Activated B cell treated with CpG ODN at 0.5 μM for 24 hours (primary cell): ENCODE results near the gene PDE6C. TPM values are rescaled to one million over a fixed set of nuclear protein-coding genes. Genes with fewer than 3 reads are reported as not detected.

Source experiments
- ATAC-seq: fragments of 200-7000 bp; cut with Tn5 transposase; one replicate; pipeline ENCODE4 v1.10.0; 2021; ENCODE audit warnings: low read depth, mild to moderate bottlenecking, moderate library complexity
- CTCF ChIA-PET: fragments of 350-600 bp; sonication (Branson Sonifier 250); formaldehyde crosslinking; loops from one replicate; lab custom pipeline; 2021; ENCODE audit warnings: antibody characterized with exemption; lab: Charles Lee
- POLR2A ChIA-PET: fragments of 350-600 bp; sonication (Branson Sonifier 250); formaldehyde crosslinking; loops from one replicate; lab custom pipeline; 2021; ENCODE audit warnings: antibody characterized with exemption; lab: Charles Lee
- DNase-seq: peaks from one replicate; pipeline ENCODE4 v3.0.0; 2022
- H3K27ac Mint-ChIP-seq: one replicate; pipeline ENCODE4 v1.8.0; 2020; ENCODE audit warnings: mixed read lengths
- H3K27me3 Mint-ChIP-seq: one replicate; pipeline ENCODE4 v1.8.0; 2021; ENCODE audit warnings: mixed read lengths
- H3K36me3 Mint-ChIP-seq: one replicate; pipeline ENCODE4 v1.8.0; 2021; ENCODE audit warnings: low read depth, mixed read lengths
- H3K4me1 Mint-ChIP-seq: one replicate; pipeline ENCODE4 v1.8.0; 2021; ENCODE audit warnings: mixed read lengths
- H3K4me3 Mint-ChIP-seq: one replicate; pipeline ENCODE4 v1.8.0; 2020; ENCODE audit warnings: mild to moderate bottlenecking, mixed read lengths
- H3K9me3 Mint-ChIP-seq: one replicate; pipeline ENCODE4 v1.8.0; 2020; ENCODE audit warnings: mixed read lengths
- CTCF ChIP-seq: fragments of 200-600 bp; IDR thresholded peaks from one replicate; pipeline ENCODE4 v1.8.0; 2022; ENCODE audit warnings: antibody characterized with exemption, mild to moderate bottlenecking
- intact Hi-C: fragments of 100-400 bp; cut with micrococcal nuclease; formaldehyde crosslinking; loops from one replicate; pipeline ENCODE4 v1.15.1; 2024
- total RNA-seq: library from RNA; stranded (reverse); gene quantifications from 2 replicates; pipeline ENCODE4 v1.2.3, GENCODE V29; 2022

Gene PDE6C
- total RNA-seq, 1 donor from 2014 or later, result not detected

DNA sequence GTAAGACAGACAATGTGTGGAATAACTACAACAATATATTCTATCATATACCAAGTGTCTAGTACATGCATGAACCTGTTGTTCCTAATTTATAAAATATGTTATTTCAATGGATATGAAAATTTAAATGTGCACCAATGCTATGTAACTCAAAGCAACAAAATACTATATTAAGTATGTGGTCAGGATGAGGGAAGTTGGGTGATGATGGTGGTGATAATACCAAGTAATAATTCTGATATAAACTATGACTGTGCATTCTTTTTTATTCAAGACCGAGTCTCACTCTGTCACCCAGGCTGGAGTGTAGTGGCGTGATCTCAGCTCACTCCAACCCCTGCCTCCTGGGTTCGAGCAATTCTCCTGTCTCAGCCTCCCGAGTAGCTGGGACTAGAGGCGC, 92.1 kb downstream of the PDE6C start:
- DNase-seq (no peak), ATAC-seq (no peak)
- Mint-ChIP-seq H3K4me1 (peaks cover 11% of the 10 kb centered on the region), H3K27me3 (peaks cover 4% of the 10 kb centered on the region), H3K4me3 (no peak overlapping the region), H3K27ac (no peak overlapping the region), H3K36me3 (peaks cover 5% of the 10 kb centered on the region), H3K9me3 (no peaks in the 10 kb centered on the region)
- ChIA-PET CTCF (no interaction called here), POLR2A (interaction anchor here (0.6 kb wide), 1 partner anchor 679 kb away, joined by 6 read pairs; no protein-coding TSS in a partner anchor)
- intact Hi-C loops, result loop anchor here (5.0 to 10.0 kb wide), 4 partner anchors 698 to 1410 kb away; partner anchors contain the start of genes CPEB3, EXOC6, KIF11 and MARCHF5
- TF ChIP-seq CTCF, result no peak

- TF ChIP-seq CTCF, result no peak
- intact Hi-C loops, result loop anchor here (10.0 kb wide), 1 partner anchor 1413 kb away; the partner anchor contains the start of genes CPEB3 and MARCHF5
Observed at GRCh38 chr10:93707623-93708022, 95.3 kb downstream of the PDE6C start.

GRCh38 chr10:93710333-93710909, 98.1 kb downstream of the PDE6C start:
- intact Hi-C loops, result no loop called here
- no peaks in the 10 kb centered on the region for H3K36me3 Mint-ChIP-seq
- H3K27me3 Mint-ChIP-seq, result peaks cover 4% of the 10 kb centered on the region

More at GRCh38 chr10:93707623-93708022, 95.3 kb downstream of the PDE6C start:
- peaks cover 4% of the 10 kb centered on the region for H3K4me1 Mint-ChIP-seq
- peaks cover 4% of the 10 kb centered on the region for H3K27me3 Mint-ChIP-seq
- DNase-seq (no peak), ATAC-seq (no peak)
- no peak overlapping the region for H3K27ac Mint-ChIP-seq
- H3K36me3 Mint-ChIP-seq, result no peaks in the 10 kb centered on the region
- CTCF ChIA-PET, result no interaction called here
- no peaks in the 10 kb centered on the region for H3K9me3 Mint-ChIP-seq
- no peak overlapping the region for H3K4me3 Mint-ChIP-seq
- POLR2A ChIA-PET, result no interaction called here

DNA sequence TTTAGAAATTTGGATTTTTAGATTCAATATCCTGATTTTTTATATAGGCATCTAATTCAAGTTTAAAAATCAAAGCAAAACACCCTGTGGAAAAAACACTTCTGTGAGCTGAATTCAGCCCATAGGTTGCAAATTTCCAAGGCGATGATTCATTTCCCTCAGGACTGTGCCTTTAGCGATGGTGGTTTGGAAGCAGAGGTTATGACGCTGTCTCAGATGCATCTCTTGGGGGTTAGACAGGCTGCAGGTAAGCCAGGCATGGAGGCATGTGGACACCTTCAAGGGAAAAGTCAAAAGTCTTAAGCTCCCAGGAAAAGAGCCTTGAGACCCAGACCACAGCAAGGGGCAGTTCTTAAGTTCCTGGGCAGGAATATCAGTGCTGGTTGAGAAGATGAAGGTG, 99.6 kb downstream of the PDE6C start:
- ChIA-PET POLR2A (interaction anchor here (1.0 kb wide), 1 partner anchor 9 kb away, joined by 5 read pairs; the partner anchor contains the start of gene FRA10AC1), CTCF (no interaction called here)
- DNase-seq (no peak), ATAC-seq (no peak)
- H3K4me1 Mint-ChIP-seq, result peaks cover 17% of the 10 kb centered on the region
- intact Hi-C loops, result no loop called here
- no peaks in the 10 kb centered on the region for H3K9me3 Mint-ChIP-seq
- H3K36me3 Mint-ChIP-seq, result no peaks in the 10 kb centered on the region
- H3K27ac Mint-ChIP-seq, result no peak overlapping the region
- H3K4me3 Mint-ChIP-seq, result no peak overlapping the region
- peaks cover 4% of the 10 kb centered on the region for H3K27me3 Mint-ChIP-seq
- TF ChIP-seq CTCF, result no peak

More at GRCh38 chr10:93710333-93710909, 98.1 kb downstream of the PDE6C start:
- DNase-seq (no peak), ATAC-seq (no peak)
- no peak overlapping the region for H3K27ac Mint-ChIP-seq
- CTCF ChIA-PET, result no interaction called here
- POLR2A ChIA-PET, result no interaction called here
- H3K9me3 Mint-ChIP-seq, result no peaks in the 10 kb centered on the region
- no peak overlapping the region for H3K4me3 Mint-ChIP-seq
- no peak for TF ChIP-seq CTCF
- peaks cover 7% of the 10 kb centered on the region for H3K4me1 Mint-ChIP-seq

DNA sequence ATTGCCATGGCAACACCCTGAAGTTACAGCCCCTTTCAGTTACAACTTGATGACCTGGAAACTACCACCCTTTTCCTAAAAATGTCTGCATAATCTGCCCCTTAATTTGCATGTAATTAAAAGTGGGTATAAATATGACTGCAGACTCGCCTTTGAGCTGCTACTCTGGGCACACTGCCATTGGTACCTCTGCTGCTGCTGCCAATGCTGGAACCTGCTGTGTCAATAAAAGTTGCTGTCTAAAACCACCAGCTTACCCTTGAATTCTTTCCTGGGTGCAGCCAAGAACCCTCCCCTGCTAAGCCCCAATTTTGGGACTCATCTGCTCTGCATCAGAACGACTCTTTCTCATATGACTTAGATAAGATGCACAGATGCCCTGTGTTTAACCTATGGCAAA, 100.3 kb downstream of the PDE6C start:
- DNase-seq, result no peak
- H3K4me1 Mint-ChIP-seq, result peaks cover 17% of the 10 kb centered on the region
- H3K27me3 Mint-ChIP-seq, result peaks cover 4% of the 10 kb centered on the region
- CTCF ChIA-PET, result no interaction called here
- no peak for ATAC-seq
- TF ChIP-seq CTCF, result no peak
- no peaks in the 10 kb centered on the region for H3K9me3 Mint-ChIP-seq
- H3K4me3 Mint-ChIP-seq, result no peak overlapping the region
- no peak overlapping the region for H3K27ac Mint-ChIP-seq
- intact Hi-C loops, result no loop called here
- POLR2A ChIA-PET, result no interaction called here
- no peaks in the 10 kb centered on the region for H3K36me3 Mint-ChIP-seq
